Neural progenitor cell (in vitro differentiated cells): ENCODE results near the gene MAGI1. TPM values are rescaled to one million over a fixed set of nuclear protein-coding genes. Genes with fewer than 3 reads are reported as not detected.

Source experiments
- DNase-seq: peaks from one replicate; pipeline ENCODE4 v3.0.0-alpha.2; 2016; ENCODE audit warnings: low spot score
- H2AFZ ChIP-seq: fragments of 200-600 bp; sonication (generic); replicated peaks from 2 replicates; pipeline ENCODE4 v1.6.1; 2016; ENCODE audit warnings: antibody characterized with exemption
- H3F3A ChIP-seq: fragments of 200-600 bp; sonication (generic); 2 replicates; pipeline ENCODE4 v1.6.1; 2016; ENCODE audit warnings: antibody characterized with exemption, low read depth
- H3K27ac ChIP-seq: fragments of 200-600 bp; sonication (generic); 2 replicates; pipeline ENCODE4 v1.5.1; 2016; ENCODE audit warnings: mild to moderate bottlenecking
- H3K27me3 ChIP-seq: fragments of 200-600 bp; sonication (generic); 2 replicates; pipeline ENCODE4 v1.6.1; 2016; ENCODE audit warnings: mild to moderate bottlenecking, moderate library complexity
- H3K36me3 ChIP-seq: fragments of 200-600 bp; sonication (generic); 2 replicates; pipeline ENCODE4 v1.5.1; 2016
- H3K4me1 ChIP-seq: fragments of 200-600 bp; sonication (generic); 2 replicates; pipeline ENCODE4 v1.6.1; 2016; ENCODE audit warnings: mixed run types
- H3K4me2 ChIP-seq: fragments of 200-600 bp; sonication (generic); 2 replicates; pipeline ENCODE4 v1.6.1; 2016
- H3K4me3 ChIP-seq: fragments of 200-600 bp; sonication (generic); 2 replicates; pipeline ENCODE4 v1.5.1; 2016
- H3K79me2 ChIP-seq: fragments of 200-600 bp; sonication (generic); 2 replicates; pipeline ENCODE4 v1.6.1; 2016; ENCODE audit warnings: low read depth
- H3K9ac ChIP-seq: fragments of 200-600 bp; sonication (generic); 2 replicates; pipeline ENCODE4 v1.6.1; 2016
- H3K9me3 ChIP-seq: fragments of 200-600 bp; sonication (generic); 2 replicates; pipeline ENCODE4 v1.5.1; 2016; ENCODE audit warnings: low read depth
- H4K20me1 ChIP-seq: fragments of 200-600 bp; sonication (generic); 2 replicates; pipeline ENCODE4 v1.6.1; 2016; ENCODE audit warnings: low read depth
- H3K27ac Mint-ChIP-seq: 3 replicates; pipeline ENCODE4 v1.8.0; 2021; ENCODE audit warnings: mixed read lengths
- H3K27me3 Mint-ChIP-seq: 2 replicates; pipeline ENCODE4 v1.8.0; 2022; ENCODE audit warnings: low read depth, mild to moderate bottlenecking, inconsistent platforms, moderate library complexity, mixed read lengths; ENCODE audit not compliant: insufficient read depth
- H3K36me3 Mint-ChIP-seq: 3 replicates; pipeline ENCODE4 v1.8.0; 2021; ENCODE audit warnings: mixed read lengths
- H3K4me1 Mint-ChIP-seq: 3 replicates; pipeline ENCODE4 v1.8.0; 2021; ENCODE audit warnings: mixed read lengths
- H3K4me3 Mint-ChIP-seq: 3 replicates; pipeline ENCODE4 v1.8.0; 2021; ENCODE audit warnings: mild to moderate bottlenecking, moderate library complexity, mixed read lengths
- H3K9me3 Mint-ChIP-seq: 3 replicates; pipeline ENCODE4 v1.8.0; 2020; ENCODE audit warnings: mixed read lengths
- EZH2 ChIP-seq: fragments of 200-600 bp; sonication (generic); IDR thresholded peaks from 2 replicates; pipeline ENCODE4 v1.6.1; 2017; ENCODE audit warnings: antibody characterized with exemption, mild to moderate bottlenecking, moderate library complexity
- EZH2phosphoT487 ChIP-seq: fragments of 200-600 bp; sonication (generic); IDR thresholded peaks from 2 replicates; pipeline ENCODE4 v1.6.1; 2017; ENCODE audit warnings: antibody characterized with exemption
- total RNA-seq: library from RNA; depleted of rRNA; stranded (reverse); fragments of >200 nt; gene quantifications from 2 replicates; pipeline ENCODE4 v1.2.3, GENCODE V29; 2015; ENCODE audit warnings: low replicate concordance
- TF ChIP-seq, protein P1 (sequence below): fragments of 200-600 bp; sonication (generic); IDR thresholded peaks from 2 replicates; pipeline ENCODE4 v1.5.1; 2017; ENCODE audit warnings: antibody characterized with exemption, mild to moderate bottlenecking

Gene MAGI1
- total RNA-seq, 1 donor from 2014 or later = 40.6 TPM

DNA sequence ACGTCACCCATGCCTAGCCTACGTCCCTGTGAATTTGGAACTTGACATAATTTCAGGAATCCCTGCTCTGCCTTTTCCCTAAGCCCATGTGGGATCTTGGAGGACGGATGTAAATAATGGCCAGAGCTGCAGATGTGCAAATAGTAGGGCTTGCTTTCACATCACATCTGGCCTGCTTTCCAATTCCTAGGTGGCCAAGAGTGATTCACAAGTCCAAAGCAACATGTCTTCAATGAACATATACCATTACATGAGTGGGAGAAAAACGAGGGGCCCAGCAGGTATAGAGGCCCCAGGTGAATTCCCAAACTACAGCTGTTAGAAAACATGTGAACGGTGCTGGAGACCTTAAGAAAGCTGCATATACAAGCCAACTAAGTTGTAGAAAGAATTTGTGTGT, 214.6 kb downstream of the MAGI1 start:
- Histone ChIP-seq H3K79me2 (peaks cover 12% of the 10 kb centered on the region), H3K4me3 (no peak overlapping the region), H4K20me1 (no peaks in the 10 kb centered on the region), H3F3A (no peaks in the 10 kb centered on the region), H3K9ac (no peak overlapping the region), H3K4me2 (no peak overlapping the region), H3K4me1 (peaks cover 13% of the 10 kb centered on the region), H2AFZ (no peak overlapping the region), H3K27ac (no peak overlapping the region), H3K9me3 (no peaks in the 10 kb centered on the region), H3K27me3 (no peaks in the 10 kb centered on the region), H3K36me3 (no peaks in the 10 kb centered on the region)
- no peak for DNase-seq
- peaks cover 3% of the 10 kb centered on the region for H3K36me3 Mint-ChIP-seq
- peaks cover 3% of the 10 kb centered on the region for H3K9me3 Mint-ChIP-seq
- H3K27ac Mint-ChIP-seq = no peak overlapping the region
- H3K27me3 Mint-ChIP-seq = no peaks in the 10 kb centered on the region
- no peak overlapping the region for H3K4me3 Mint-ChIP-seq
- H3K4me1 Mint-ChIP-seq = no peaks in the 10 kb centered on the region
- TF ChIP-seq, protein P1, sequence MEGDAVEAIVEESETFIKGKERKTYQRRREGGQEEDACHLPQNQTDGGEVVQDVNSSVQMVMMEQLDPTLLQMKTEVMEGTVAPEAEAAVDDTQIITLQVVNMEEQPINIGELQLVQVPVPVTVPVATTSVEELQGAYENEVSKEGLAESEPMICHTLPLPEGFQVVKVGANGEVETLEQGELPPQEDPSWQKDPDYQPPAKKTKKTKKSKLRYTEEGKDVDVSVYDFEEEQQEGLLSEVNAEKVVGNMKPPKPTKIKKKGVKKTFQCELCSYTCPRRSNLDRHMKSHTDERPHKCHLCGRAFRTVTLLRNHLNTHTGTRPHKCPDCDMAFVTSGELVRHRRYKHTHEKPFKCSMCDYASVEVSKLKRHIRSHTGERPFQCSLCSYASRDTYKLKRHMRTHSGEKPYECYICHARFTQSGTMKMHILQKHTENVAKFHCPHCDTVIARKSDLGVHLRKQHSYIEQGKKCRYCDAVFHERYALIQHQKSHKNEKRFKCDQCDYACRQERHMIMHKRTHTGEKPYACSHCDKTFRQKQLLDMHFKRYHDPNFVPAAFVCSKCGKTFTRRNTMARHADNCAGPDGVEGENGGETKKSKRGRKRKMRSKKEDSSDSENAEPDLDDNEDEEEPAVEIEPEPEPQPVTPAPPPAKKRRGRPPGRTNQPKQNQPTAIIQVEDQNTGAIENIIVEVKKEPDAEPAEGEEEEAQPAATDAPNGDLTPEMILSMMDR = no peak
- TF ChIP-seq EZH2 = no peak
- TF ChIP-seq EZH2phosphoT487 = no peak

DNA sequence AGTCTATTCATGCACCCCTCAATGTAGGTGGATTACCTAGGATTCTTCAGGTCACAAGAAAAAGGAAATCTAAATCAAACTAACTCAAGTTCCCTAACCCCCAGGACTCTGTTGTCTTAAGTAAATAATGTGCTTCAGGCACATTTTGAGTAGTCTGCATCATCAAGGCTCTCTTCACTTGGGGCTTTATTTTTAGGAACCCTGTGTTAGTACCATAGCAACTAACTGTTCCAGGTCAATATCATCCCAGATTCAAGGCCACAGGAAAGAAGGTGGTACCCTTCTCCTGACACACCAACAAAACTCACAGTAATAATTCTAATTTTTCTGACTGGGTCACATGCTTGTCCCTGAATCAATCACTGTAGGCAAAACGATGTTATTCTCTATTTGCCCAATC, 218.1 kb downstream of the MAGI1 start:
- H3K27me3 Mint-ChIP-seq = no peaks in the 10 kb centered on the region
- Histone ChIP-seq H3K27ac (no peak overlapping the region), H3K9me3 (no peaks in the 10 kb centered on the region), H3K36me3 (no peaks in the 10 kb centered on the region), H3K27me3 (no peaks in the 10 kb centered on the region), H3K4me1 (peaks cover 37% of the 10 kb centered on the region), H3K9ac (no peak overlapping the region), H3F3A (no peaks in the 10 kb centered on the region), H4K20me1 (peaks cover 3% of the 10 kb centered on the region), H3K79me2 (peaks cover 11% of the 10 kb centered on the region), H2AFZ (no peak overlapping the region), H3K4me3 (no peak overlapping the region), H3K4me2 (no peak overlapping the region)
- no peak overlapping the region for H3K27ac Mint-ChIP-seq
- no peak for DNase-seq
- H3K36me3 Mint-ChIP-seq = peaks cover 3% of the 10 kb centered on the region
- H3K4me3 Mint-ChIP-seq = no peak overlapping the region
- TF ChIP-seq, protein P1 = no peak
- TF ChIP-seq EZH2phosphoT487 (no peak), EZH2 (no peak)
- H3K4me1 Mint-ChIP-seq = peaks cover 17% of the 10 kb centered on the region
- H3K9me3 Mint-ChIP-seq = peaks cover 3% of the 10 kb centered on the region

DNA sequence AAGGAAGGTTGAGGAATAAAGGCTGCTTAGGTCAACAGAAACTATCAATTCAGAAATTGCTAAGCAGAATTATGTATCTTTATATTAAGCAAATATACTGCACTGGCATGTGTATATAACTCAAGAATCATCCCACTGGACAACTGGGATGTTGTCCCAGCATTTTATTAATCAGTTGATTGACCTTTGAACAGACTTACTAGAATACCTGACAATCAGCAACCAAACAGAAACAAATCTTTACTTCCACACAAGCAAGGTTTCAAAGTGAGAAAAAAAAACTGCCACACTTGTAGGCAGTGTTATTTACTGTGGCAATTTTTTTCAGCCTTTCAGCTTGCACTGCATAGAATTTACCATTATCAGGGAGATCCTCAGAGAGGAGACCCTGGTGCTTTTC, 218.8 kb downstream of the MAGI1 start:
- H3F3A ChIP-seq = peaks cover 5% of the 10 kb centered on the region
- H3K4me3 Mint-ChIP-seq = no peak overlapping the region
- peaks cover 3% of the 10 kb centered on the region for H3K9me3 Mint-ChIP-seq
- H3K27ac Mint-ChIP-seq = no peak overlapping the region
- H3K36me3 ChIP-seq = no peaks in the 10 kb centered on the region
- H3K79me2 ChIP-seq = peaks cover 11% of the 10 kb centered on the region
- no peak overlapping the region for H3K4me2 ChIP-seq
- H3K9me3 ChIP-seq = no peaks in the 10 kb centered on the region
- TF ChIP-seq, protein P1 = no peak
- H3K9ac ChIP-seq = no peak overlapping the region
- peaks cover 8% of the 10 kb centered on the region for H4K20me1 ChIP-seq
- H3K4me1 ChIP-seq = peaks cover 39% of the 10 kb centered on the region
- H3K27me3 ChIP-seq = no peaks in the 10 kb centered on the region
- DNase-seq = no peak
- no peak overlapping the region for H2AFZ ChIP-seq
- H3K27me3 Mint-ChIP-seq = no peaks in the 10 kb centered on the region
- H3K4me1 Mint-ChIP-seq = peaks cover 22% of the 10 kb centered on the region
- H3K4me3 ChIP-seq = no peak overlapping the region
- peaks cover 3% of the 10 kb centered on the region for H3K36me3 Mint-ChIP-seq
- H3K27ac ChIP-seq = no peak overlapping the region
